NCI-H82 treated with DMSO at 0.1 percent for 48 hours (cell line): Measurements from ENCODE around the gene APP.
"Not testable (repeated sequence)": the region's sequence is repeated elsewhere in the genome, so short reads cannot be mapped to it uniquely, and the experiment has no call there.

Source experiments
- DNase-seq: peaks from one replicate; lab custom pipeline; 2025; ENCODE audit not compliant: unreplicated experiment; lab: John Stamatoyannopoulos, UW

The APP gene

DNA sequence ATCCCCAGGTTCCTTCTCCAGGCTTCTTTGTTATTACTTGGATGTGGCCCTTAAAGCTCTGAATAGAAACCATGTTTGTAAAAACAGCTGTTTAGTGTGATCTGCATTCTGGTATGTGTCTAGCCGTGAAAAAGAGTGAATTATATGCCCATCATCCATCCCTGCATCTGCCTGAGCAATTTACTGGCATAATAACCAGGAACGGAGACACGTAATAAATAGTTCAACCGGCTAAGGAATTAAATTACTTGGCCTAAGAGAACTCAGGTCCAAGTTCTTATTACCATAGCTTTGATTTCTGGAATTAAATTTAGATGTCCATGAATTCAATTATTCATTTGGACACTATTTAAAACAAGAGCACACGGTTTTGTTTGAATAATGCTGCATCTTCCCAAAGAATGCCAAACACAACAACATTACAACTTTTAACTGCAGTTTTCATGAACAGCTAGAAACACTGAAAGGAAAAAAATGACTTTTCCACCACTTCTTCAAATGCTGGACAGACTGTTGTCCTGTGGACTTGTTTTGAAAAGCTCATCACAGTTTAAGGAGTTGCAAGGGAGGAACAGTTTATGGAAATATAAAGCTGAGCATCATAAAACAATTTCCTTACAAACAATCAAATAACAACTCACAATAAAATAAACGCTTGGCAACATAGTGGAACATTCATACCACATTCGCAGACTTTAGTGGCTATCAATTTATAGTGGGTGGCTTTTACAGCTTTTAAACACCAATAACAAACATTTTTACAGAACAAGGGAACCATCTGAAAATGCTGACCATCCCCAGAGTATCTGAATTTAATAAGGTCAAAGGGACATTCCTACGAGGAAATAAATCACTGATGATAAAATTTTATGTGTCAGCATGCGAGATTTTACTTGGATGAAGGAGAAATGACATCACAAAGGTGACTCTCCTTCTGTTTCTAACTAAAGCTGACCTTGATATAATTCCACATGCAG is 144.7 kb downstream of the APP start:
- DNase-seq = no peak

DNA sequence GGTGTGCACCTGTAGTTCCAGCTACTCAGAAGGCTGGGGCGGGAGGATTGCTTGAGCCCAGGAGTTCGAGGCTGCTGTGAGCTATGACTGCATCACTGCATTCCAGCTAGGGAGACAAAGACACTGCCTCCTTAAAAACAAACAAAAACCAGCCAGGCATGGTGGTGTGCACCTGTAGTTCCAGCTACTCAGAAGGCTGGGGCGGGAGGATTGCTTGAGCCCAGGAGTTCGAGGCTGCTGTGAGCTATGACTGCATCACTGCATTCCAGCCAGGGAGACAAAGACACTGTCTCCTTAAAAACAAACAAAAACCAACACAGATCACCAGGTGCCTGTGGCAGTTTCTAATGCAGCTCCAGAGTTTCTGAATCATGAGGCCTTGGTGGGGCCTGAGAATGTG is 147.2 kb downstream of the APP start:
- not testable (repeated sequence) for DNase-seq

DNA sequence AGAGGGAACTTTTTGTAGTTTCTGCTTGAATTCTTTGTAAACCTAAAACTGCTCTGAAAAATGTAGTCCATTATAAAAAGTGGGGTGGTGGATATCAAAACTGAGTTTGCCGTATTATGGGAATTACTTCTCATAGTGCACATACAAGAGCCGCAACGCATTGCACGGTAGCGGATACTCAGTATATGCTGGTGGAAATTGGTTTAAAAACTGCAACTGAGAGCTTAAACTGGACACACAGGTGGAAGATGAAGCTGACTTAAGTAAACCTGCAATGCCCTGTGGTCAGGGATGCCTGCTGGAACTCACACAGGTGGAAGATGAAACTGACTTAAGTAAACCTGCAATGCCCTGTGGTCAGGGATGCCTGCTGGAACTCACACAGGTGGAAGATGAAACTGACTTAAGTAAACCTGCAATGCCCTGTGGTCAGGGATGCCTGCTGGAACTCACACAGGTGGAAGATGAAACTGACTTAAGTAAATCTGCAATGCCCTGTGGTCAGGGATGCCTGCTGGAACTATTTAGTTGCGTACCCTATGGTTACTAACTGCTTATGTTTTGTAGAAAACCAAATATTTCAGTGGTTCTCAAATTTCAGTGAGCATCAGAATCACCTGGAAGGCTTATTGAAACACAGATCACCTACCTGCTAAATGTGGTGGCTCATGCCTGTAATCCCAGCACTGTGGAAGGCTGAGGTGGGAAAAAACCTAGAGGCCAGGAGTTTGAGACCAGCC is 147.8 kb downstream of the APP start:
- not testable (repeated sequence) for DNase-seq

DNA sequence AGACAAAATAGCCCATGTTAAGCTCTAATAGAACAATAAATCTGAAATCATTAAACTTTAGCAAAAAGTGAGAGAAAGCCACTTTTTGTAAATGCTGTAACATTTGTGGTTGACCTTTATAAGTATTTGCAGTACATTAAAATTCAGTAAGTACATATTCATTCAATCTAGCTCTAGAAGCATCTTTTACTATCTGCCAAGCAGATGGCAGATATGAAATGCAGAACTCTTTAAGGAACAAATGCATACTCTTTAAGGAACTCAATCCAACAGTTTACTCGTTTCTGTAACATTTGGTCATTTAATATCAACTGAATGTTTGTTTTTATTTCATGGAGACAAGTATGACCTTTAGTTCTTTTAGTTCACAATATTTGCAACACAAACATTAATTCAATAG is 150.1 kb downstream of the APP start:
- no peak for DNase-seq

DNA sequence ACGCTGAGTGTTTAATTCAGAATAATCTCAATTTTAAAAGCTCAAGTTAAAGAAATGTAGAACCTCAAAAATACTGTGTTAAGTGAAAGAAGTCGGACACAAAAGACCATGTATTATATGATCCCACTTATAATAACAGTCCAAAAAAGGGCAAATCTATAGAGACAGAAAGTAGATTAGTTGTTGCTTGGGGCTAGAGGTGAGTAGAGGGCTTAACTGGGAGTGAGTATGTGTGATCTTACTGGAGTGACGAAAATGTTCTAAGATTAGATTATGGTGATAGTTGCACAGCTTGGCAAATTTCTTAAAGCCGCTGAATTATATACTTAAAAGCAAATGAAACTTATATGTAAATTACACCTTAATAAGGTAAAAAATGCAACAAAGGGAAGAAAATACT is 150.5 kb downstream of the APP start:
- DNase-seq = no peak

DNA sequence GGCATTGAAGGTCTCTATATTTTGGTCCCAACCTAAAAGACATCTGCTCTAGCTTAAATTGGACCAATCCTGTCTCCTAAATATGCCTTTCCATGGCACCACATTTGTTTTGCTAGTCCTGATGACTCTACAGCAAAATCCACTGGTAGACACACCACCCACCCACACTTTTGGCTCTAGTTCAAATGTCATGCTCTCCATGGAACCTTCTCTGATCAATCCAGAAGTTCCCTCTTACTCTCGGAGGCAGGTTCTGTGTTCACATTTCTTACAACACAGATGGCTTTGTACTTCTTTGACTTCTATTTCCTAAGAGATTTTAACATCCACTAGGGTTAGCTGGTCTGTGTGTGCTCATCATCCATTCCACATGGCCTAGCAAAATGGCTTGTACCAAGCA is 151.3 kb downstream of the APP start:
- no peak for DNase-seq

DNA sequence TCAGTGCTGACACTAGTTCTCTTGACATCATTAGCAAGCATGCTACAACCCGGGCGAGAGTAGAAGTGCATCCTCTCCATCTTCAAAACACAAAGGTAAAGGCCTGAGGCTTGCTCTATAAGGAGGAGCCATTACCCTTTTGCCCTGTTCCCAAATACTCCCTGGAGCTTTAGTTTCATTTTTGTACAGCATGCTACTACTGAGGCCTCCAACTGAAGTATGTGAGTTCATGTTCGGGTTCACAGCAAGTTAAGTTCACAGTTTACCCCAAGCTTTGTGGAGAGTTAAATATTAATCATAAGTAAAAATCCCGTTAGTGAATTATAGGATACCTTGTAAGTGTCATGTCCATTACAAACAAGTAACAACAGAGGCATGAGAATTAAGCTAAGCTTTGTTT is 156.6 kb downstream of the APP start:
- no peak for DNase-seq

DNA sequence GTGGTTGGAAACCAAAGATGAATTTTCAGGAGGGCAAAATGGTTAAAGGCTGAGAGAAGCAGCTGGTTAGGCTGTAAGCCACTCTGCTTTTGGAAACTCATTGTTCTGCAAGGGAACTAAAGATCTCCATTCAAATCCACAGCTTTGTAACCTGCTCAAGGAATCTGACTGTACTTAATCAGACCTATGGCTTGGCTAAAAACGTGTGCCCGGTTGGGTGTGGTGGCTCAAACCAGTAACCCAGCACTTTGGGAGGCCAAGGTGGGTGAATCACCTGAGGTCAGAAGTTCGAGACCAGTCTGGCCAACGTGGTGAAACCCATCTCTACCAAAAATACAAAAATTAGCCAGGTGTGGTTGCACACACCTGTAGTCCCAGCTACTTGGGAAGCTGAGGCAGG is 158.1 kb downstream of the APP start:
- not testable (repeated sequence) for DNase-seq

DNA sequence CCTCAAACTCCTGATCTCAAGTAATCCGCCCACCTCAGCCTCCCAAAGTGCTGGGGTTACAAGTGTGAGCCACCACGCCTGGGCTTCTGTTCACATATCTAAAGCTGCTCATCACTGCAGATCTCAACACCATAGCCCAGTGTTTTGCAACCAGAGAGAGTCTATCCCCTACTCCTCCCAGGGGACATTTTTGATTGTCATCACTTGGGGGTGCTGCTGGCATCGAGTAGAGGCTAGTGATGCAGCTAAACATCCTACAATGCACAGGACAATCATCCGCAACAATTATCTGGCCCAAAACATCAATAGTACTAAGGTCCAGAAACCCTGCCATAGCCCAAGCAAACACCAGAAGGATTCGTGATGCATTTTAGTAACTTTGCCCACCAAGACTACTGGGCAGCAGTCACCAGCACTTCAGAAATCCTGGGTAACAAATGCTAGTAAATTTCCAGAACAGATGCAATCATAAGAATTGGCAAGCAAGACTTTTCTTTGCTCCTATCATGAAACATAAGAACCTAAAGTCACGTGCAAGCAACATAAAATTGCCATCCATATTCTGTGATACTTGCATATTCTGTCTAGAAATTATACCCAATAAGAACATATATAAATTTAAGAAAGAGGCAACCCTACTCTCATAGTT is 159.2 kb downstream of the APP start:
- no peak for DNase-seq

DNA sequence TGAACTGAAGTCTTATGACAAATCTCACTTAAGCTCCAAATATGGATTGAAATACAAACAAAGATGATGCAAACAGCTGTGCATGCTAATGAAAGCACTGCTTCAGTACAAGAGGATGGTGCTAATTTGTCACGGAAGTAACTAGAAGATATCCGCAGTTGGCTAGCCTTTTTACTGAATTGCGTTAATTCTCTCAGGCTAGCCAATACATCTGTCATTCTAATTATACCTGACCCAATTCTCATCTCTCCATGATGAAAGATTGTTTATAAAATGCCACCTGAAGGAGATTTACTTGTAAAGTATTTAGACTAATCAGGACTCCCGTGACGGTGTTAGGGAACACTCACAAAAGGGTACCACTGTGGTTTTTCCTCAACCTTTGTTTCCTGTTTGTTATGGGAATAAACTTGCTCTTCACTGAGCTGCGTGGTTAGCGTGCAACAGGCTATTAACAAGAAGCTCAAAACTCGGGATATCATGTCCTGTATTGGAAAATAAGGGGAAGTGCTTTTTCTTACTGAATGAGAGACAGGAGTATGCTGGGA is 162.5 kb downstream of the APP start:
- DNase-seq = no peak

DNA sequence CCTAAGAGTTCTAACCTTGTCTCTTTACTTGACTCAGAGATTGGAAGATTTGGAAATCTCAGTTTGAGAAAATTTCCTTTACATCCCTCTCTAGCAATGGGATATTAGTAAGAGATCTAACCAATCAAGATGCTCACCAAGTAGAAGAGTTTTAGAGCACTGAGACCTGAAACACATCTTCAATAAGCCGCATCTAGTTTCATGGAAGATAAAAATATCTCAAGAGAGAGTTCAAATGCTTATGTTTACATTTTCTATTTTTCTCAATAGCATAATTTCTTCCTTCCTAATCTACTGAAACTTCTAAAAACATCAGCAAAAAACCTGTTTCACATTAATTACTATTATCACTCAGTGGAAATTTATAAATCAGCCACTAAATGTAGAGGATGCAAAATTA is 165.1 kb downstream of the APP start:
- no peak for DNase-seq

DNA sequence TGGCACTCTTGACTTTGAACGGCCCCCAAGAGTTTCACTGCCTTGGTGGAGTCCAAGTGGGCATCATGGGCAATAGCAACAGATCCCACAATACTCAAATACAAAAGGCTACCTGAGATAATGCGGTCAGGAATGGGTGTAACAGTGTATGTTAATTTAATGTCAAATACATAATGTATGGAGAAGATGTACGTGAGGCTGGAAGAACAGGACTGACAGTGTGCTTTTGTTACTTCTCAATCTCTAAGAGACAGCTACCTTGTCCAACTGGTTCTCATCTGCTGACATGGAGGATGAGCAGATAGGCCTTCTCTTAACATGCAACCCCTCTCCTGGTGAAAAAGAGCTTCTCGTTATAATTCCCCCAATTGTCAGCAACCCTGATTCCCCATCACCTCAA is 167.2 kb downstream of the APP start:
- DNase-seq = no peak

DNA sequence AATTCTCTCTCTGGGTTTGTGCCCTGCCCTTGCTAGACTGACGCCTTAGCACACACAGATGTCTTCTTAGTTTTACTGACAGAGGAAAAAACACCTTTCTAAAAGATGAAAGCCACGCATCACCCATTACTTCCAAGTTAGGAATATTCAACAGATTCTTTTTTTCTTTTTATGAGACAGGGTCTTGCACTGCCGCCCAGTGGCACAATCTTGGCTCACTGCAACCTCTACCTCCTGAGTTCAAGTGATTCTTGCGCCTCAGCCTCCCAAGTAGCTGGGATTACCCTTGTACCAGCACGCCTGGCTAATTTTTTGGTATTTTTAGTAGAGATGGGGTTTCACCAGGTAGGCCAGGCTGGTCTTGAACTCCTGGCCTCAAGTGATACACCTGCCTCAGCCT is 169.2 kb downstream of the APP start:
- no peak for DNase-seq

DNA sequence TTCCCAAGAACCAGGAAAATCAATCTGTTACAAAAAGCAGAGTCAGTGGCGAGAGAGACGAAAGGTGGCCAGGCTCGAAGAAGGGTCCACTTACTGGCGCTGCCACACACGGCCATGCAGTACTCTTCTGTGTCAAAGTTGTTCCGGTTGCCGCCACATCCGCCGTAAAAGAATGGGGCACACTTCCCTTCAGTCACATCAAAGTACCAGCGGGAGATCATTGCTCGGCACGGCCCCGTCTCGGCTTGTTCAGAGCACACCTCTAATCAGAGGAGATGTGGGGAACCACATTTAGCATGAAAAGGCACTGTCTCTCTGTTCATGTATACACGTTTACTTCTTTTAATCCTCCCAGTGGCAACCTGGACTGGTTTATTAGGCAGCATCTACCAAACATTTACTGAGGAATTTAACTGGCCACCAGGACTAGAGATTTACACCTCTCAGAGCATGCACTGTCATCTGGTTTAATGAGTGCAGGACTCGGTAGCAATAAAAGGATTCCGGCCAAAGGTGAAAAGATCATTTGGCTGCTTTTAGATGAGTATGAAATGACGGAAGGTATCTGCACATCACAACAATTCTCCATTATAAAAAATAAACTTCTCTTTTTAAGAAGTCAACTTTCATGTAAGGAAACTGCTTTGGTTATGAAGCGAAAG is 170.5 kb downstream of the APP start:
- no peak for DNase-seq

DNA sequence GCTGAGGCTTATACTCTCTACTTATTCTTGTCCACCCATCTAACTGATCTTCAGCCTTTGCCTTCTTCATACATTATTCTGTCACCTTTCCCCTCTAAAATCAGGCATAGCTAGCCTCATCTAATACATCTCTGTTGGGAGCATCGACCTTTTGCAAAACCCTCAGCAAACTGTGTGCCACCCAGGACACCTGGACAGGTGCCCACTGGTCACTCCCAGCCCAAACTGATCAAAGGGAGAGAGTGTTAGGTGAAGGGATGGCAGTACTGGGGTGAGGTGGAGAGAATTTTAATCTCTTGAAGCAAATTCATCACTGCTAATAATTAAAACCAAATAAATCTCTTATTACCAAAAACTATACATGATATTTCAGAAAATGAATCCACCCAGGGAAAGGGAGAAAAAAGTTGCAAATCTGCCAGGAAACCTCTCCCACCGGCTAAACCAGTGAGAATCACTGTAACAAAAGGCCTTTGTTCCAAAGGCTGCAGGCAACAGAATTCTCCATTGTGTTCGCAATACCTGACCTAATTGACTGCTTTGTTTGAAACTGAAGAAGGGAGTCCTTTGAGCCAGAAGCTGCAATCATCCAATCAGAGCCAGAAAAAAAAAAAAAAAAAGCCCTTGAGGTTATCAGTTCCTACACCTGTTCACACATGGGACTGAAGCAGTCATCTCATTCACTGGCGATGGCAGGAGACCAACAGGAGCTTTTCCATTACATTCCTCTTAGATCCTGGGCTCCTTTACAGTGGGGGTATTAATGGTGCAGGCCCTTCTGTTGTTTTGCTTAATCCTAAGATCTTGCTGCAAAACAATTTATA is 172.6 kb downstream of the APP start:
- DNase-seq = peak; percentile 87

DNA sequence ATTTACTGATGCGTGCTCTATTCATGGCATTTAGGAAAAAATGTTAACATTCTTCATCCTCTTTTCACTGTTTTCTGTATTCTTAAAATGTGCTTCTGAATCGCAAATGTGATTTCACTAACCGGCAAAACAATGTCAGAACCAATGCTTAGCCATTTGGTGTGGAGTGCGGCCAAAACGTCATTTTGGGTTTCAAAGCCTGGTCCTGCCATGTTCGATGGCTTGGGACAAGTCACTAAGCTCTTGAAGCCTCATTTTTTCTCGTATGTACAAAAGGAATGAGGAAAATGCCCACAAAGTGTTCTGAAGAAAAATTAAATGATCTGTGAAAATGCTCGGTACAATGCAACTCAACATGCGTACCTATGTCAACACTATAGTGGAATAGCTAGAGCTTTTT is 175.3 kb downstream of the APP start:
- no peak for DNase-seq

DNA sequence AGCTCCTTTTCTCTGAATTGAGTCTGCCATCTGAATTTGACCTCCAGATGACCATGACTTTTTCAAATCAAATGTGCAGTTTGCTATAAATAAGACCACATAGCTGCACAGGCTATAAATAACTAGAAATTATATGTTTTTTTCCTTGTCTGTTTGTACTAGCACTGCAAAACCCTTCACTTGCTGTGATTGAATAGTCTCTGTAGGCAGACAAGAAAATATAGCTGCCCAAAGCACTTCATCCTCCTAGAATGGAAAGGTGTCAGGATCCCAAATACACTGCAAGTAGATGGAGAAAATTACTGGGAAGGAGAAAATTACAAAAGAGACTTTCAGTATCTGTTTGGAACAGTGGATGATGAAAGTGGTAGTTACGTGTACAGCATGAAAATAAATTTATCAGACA is 175.8 kb downstream of the APP start:
- no peak for DNase-seq

DNA sequence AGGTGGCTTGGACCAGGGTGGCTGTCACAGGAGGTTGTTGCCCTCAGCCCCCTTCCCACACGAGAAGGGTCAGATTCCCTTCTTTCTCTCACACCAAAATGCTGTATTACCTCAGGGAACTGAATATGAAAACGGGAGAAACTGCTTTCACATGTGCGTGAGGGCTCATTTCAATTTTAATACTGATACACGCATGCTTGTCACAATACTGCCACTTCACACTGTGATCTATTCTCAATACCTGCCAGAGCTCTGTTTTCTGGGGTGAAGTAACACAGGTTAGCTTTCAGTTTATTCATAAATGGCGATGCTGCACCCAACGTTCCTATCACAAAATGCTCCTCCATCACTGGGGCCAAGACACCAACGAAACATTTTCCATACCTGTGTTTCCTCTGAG is 181.8 kb downstream of the APP start:
- DNase-seq = no peak

DNA sequence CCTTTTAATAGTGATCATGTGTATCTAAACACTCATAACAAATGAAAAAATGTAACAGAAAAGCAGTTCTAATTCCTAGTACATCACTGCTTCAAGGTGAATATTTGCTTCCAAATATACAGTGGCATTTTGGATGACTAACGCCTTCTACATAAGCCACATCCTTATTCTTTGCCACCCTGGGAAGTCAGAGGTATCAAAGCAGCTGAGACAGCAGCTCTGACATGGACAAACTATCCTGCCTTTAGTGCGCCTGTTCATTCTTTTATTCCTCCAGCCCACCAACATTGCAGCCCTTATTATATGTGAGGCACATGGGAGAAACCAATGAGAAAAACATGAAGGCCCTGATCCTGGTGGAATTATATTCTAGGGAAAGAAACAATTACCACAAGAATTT is 183.0 kb downstream of the APP start:
- no peak for DNase-seq

DNA sequence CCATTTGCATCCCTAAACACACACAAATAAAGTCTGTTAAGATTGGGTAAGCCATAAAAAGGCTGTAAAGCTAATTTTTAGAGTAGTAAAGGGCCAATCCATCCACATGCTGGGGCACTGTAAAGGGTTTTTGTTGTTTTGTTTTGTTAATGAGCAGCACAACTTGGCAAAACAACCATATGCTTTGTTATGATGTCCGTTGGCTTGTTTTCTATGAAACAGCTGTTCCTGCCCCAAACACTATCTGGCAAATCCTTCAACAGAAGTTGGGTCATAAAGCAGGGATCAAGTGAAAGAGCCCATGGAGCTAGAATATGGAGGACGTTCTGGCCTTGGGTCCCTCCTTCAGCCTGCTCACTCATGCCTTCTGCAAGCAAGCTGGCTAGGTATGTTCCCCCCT is 183.6 kb downstream of the APP start:
- DNase-seq = no peak
